Adrenal gland (tissue), 5 donors: ENCODE results near the gene NAT9.

ENCODE experiments used
- CTCF ChIP-seq, 6 experiments: fragments of 450-650 bp in 4 of 6; fragments of 200-600 bp in 2 of 6; sonication (generic) in 1 of 6; IDR thresholded peaks; 1 replicate in 5 of 6; 2 replicates in 1 of 6; pipeline versions ENCODE4 v1.5.1 to v1.8.0; 2016 to 2021; ENCODE audit warnings: antibody characterized with exemption in 6 of 6, mild to moderate bottlenecking in 2 of 6, moderate library complexity in 1 of 6
- POLR2A ChIP-seq, 2 donors: fragments of 450-650 bp; IDR thresholded peaks; one replicate each; pipeline ENCODE4 v1.6.1; 2017; ENCODE audit warnings: antibody characterized with exemption in 2 of 2, mild to moderate bottlenecking in 2 of 2, moderate library complexity in 1 of 2
- donor health status: DM: no; HTN: no; CAD: no.

DNA sequence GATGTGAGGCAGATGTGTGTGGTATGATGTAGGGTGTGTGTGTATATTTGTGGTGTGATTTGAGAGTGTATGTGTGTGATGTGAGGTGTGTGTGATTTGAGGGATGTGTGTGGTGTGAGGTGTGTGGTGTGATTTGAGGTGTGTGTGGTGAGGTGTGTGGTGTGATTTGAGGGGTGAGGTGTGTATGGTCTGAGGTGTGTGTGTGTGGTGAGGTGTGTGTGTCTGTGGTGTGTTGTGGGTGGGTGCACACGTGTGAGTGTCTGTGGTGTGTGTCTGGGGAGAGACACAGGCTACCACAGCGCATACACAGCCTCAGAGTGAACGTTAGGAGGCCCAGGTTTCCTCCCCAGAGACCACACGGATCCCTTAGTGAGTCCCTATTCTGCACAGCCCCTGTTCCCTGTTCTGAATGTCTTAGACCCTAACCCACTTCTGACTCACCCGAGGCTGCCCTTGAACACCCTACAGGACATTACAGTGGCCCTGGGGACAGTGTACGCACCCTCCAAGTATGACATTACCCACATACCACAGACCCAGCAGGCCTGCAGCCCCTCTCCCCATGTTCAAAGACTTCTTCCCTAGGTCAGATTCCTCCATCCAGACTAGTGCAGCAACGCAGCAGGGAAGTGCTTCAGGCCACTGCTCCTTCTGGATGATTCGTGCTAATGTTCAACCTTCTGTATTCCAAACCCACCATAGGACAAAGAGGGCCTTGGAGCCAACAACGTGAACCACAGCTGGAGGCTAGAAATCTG, 42.6 kb downstream of the NAT9 start:
- TF ChIP-seq CTCF (IDR thresholded peaks at IDR 0.05), result no peak
- no peak for TF ChIP-seq POLR2A (IDR thresholded peaks at IDR 0.05)
